ENCODE measurements around the gene HMX3.

The HMX3 gene

GRCh38 chr10:123135415-123136141 is at the start of gene HMX3:
HMX3 (plus strand) TSS chr10:123135970; CDS start chr10:123136051, 81 bp downstream.
- TF ChIP-seq, protein P1, sequence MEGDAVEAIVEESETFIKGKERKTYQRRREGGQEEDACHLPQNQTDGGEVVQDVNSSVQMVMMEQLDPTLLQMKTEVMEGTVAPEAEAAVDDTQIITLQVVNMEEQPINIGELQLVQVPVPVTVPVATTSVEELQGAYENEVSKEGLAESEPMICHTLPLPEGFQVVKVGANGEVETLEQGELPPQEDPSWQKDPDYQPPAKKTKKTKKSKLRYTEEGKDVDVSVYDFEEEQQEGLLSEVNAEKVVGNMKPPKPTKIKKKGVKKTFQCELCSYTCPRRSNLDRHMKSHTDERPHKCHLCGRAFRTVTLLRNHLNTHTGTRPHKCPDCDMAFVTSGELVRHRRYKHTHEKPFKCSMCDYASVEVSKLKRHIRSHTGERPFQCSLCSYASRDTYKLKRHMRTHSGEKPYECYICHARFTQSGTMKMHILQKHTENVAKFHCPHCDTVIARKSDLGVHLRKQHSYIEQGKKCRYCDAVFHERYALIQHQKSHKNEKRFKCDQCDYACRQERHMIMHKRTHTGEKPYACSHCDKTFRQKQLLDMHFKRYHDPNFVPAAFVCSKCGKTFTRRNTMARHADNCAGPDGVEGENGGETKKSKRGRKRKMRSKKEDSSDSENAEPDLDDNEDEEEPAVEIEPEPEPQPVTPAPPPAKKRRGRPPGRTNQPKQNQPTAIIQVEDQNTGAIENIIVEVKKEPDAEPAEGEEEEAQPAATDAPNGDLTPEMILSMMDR (IDR thresholded peaks at IDR 0.05) = no peak
- peak within 1 kb of the TSS; percentile 71 for H3K4me3 ChIP-seq
- DNase-seq (ENCODE audit: low spot score) = no peak
- H3K27ac ChIP-seq = no peak within 1 kb of the TSS

- no peak for DNase-seq (ENCODE audit: low spot score)
- TF ChIP-seq, protein P1 (IDR thresholded peaks at IDR 0.05) = no peak
- no peak overlapping the region for H3K27ac ChIP-seq
- H3K4me3 ChIP-seq = no peak overlapping the region
Measured at GRCh38 chr10:123086281-123086680, 49.5 kb upstream of the HMX3 start.

GRCh38 chr10:123087348-123087747 is 48.4 kb upstream of the HMX3 start:
- no peak overlapping the region for H3K4me3 ChIP-seq
- DNase-seq (ENCODE audit: low spot score) = no peak
- H3K27ac ChIP-seq = no peak overlapping the region
- TF ChIP-seq, protein P1 (IDR thresholded peaks at IDR 0.05) = no peak

DNA sequence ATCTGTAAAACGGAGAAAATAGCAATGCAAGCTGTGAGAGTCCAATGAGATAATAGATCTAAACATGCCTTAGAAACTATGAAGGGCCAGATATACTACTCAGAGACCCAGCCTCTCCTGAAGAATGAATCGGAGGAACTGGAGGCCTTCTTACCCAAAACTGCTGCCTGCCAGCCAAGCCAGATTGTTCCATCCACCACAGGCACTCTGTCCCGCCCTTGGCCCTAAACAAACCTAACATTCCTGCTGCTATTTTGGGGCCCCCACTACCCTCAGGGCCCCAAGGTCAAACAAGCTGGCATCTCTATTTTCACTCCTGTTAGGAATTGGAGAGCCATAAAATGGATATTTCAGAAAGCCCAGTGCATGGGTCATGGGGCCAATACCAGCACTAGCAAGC is 48.0 kb upstream of the HMX3 start:
- Histone ChIP-seq H3K27ac (no peak overlapping the region), H3K4me3 (no peak overlapping the region)
- DNase-seq (ENCODE audit: low spot score) = no peak
- TF ChIP-seq, protein P1 (IDR thresholded peaks at IDR 0.05) = no peak

GRCh38 chr10:123092635-123093414 is 42.9 kb upstream of the HMX3 start:
- Histone ChIP-seq H3K27ac (no peak overlapping the region), H3K4me3 (no peak overlapping the region)
- TF ChIP-seq, protein P1 (IDR thresholded peaks at IDR 0.05) = no peak
- DNase-seq (ENCODE audit: low spot score) = no peak

DNA sequence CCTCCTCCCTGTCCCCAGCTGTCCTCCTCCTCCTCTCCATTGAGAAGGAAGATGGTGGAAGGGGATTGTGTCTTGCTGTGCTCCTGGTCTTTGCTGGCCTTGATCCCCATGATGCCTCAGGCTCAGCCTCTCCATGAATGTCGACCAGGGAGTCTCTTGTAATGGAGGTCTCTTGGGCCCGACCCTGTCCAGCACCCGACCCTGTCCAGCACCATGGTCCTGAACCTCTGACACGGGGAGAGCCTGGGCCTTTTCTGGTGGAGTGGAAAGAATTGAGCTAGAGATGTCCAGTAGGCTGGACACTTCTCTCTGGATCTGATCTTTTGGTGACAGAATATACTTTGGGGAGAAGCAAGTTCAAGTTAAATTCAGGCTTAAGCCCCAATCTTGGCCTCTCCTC is 42.3 kb upstream of the HMX3 start:
- Histone ChIP-seq H3K4me3 (no peak overlapping the region), H3K27ac (no peak overlapping the region)
- no peak for DNase-seq (ENCODE audit: low spot score)
- TF ChIP-seq, protein P1 (IDR thresholded peaks at IDR 0.05) = no peak
